22Rv1 (cell line): ENCODE data around the gene ZNF343.

ENCODE experiments used
- CTCF ChIP-seq: fragments of 450-650 bp; IDR thresholded peaks from 2 replicates; pipeline ENCODE4 v1.5.1; 2017; ENCODE audit warnings: mild to moderate bottlenecking
- ZFX ChIP-seq: fragments of 450-650 bp; IDR thresholded peaks from 2 replicates; pipeline ENCODE4 v1.6.1; 2017; ENCODE audit warnings: antibody characterized with exemption, borderline replicate concordance

GRCh38 chr20:2446845-2447244, 61.9 kb downstream of the ZNF343 start:
- no peak for TF ChIP-seq CTCF
- TF ChIP-seq ZFX = no peak
